Breast epithelium (tissue), 3 donors: ENCODE results near the gene GPR152.

ENCODE experiments used
- POLR2A ChIP-seq: fragments of 450-650 bp; IDR thresholded peaks from one replicate; pipeline ENCODE4 v1.6.1; 2016; ENCODE audit warnings: antibody characterized with exemption, mild to moderate bottlenecking, moderate library complexity
- TF ChIP-seq, protein P1 (sequence below), 3 donors: fragments of 450-650 bp; IDR thresholded peaks; one replicate each; pipeline ENCODE4 v1.5.1; 2016 to 2017; ENCODE audit warnings: antibody characterized with exemption in 3 of 3, mild to moderate bottlenecking in 3 of 3, moderate library complexity in 3 of 3

GRCh38 chr11:67436459-67437081 lies 16.0 kb downstream of the GPR152 start:
- TF ChIP-seq, protein P1, sequence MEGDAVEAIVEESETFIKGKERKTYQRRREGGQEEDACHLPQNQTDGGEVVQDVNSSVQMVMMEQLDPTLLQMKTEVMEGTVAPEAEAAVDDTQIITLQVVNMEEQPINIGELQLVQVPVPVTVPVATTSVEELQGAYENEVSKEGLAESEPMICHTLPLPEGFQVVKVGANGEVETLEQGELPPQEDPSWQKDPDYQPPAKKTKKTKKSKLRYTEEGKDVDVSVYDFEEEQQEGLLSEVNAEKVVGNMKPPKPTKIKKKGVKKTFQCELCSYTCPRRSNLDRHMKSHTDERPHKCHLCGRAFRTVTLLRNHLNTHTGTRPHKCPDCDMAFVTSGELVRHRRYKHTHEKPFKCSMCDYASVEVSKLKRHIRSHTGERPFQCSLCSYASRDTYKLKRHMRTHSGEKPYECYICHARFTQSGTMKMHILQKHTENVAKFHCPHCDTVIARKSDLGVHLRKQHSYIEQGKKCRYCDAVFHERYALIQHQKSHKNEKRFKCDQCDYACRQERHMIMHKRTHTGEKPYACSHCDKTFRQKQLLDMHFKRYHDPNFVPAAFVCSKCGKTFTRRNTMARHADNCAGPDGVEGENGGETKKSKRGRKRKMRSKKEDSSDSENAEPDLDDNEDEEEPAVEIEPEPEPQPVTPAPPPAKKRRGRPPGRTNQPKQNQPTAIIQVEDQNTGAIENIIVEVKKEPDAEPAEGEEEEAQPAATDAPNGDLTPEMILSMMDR (IDR thresholded peaks at IDR 0.05): no peak
- no peak for TF ChIP-seq POLR2A
